Progenitor cell of endocrine pancreas (in vitro differentiated cells): ENCODE data around the gene JCHAIN. TPM values are rescaled to one million over a fixed set of nuclear protein-coding genes. Genes with fewer than 3 reads are reported as not detected.
"Not testable (repeated sequence)": the region's sequence is repeated elsewhere in the genome, so short reads cannot be mapped to it uniquely, and the experiment has no call there.

ENCODE experiments used
- DNase-seq: peaks from one replicate; pipeline ENCODE4 v3.0.0; 2021; ENCODE audit warnings: low spot score; ENCODE audit not compliant: unreplicated experiment
- H3K27ac Mint-ChIP-seq: 2 replicates; pipeline ENCODE4 v1.8.0; 2021; ENCODE audit warnings: mild to moderate bottlenecking, moderate library complexity, mixed read lengths
- H3K27me3 Mint-ChIP-seq: 2 replicates; pipeline ENCODE4 v1.8.0; 2021; ENCODE audit warnings: mixed read lengths
- H3K36me3 Mint-ChIP-seq: 2 replicates; pipeline ENCODE4 v1.8.0; 2022; ENCODE audit warnings: mixed read lengths; ENCODE audit not compliant: insufficient read depth
- H3K4me1 Mint-ChIP-seq: 2 replicates; pipeline ENCODE4 v1.8.0; 2021; ENCODE audit warnings: low read depth, mixed read lengths
- H3K4me3 Mint-ChIP-seq: 2 replicates; pipeline ENCODE4 v1.8.0; 2021; ENCODE audit warnings: low read depth, mild to moderate bottlenecking, moderate library complexity, mixed read lengths
- H3K9me3 Mint-ChIP-seq: 2 replicates; pipeline ENCODE4 v1.8.0; 2021; ENCODE audit warnings: low read depth, mixed read lengths
- CTCF ChIP-seq: fragments of 200-600 bp; sonication (generic); IDR thresholded peaks from one replicate; pipeline ENCODE4 v1.5.0; 2021; ENCODE audit warnings: antibody characterized with exemption, mild to moderate bottlenecking; ENCODE audit not compliant: unreplicated experiment
- total RNA-seq: library from RNA; stranded (reverse); gene quantifications from 2 replicates; pipeline ENCODE4 v1.2.1, GENCODE V29; 2021

Gene JCHAIN
- total RNA-seq, 1 donor from 2014 or later, result not detected

- no peak for DNase-seq
- Mint-ChIP-seq H3K27me3 (no peaks in the 10 kb centered on the region), H3K36me3 (no peaks in the 10 kb centered on the region), H3K9me3 (no peaks in the 10 kb centered on the region), H3K27ac (no peak overlapping the region), H3K4me1 (peaks cover 14% of the 10 kb centered on the region), H3K4me3 (no peak overlapping the region)
- no peak for TF ChIP-seq CTCF
These were observed 35.0 kb upstream of the JCHAIN start for GRCh38 chr4:70701271-70701670.

- H3K27ac Mint-ChIP-seq, result no peak overlapping the region
- H3K9me3 Mint-ChIP-seq, result no peaks in the 10 kb centered on the region
- TF ChIP-seq CTCF, result no peak
- H3K36me3 Mint-ChIP-seq, result no peaks in the 10 kb centered on the region
- H3K4me3 Mint-ChIP-seq, result no peak overlapping the region
- no peaks in the 10 kb centered on the region for H3K27me3 Mint-ChIP-seq
- no peak for DNase-seq
- H3K4me1 Mint-ChIP-seq, result peaks cover 8% of the 10 kb centered on the region
These were observed 34.4 kb upstream of the JCHAIN start for GRCh38 chr4:70700712-70701111.

GRCh38 chr4:70698435-70698834 lies 32.1 kb upstream of the JCHAIN start:
- not testable (repeated sequence) for DNase-seq, H3K4me1 Mint-ChIP-seq, H3K27me3 Mint-ChIP-seq, H3K4me3 Mint-ChIP-seq, H3K9me3 Mint-ChIP-seq, H3K27ac Mint-ChIP-seq, H3K36me3 Mint-ChIP-seq

- not testable (repeated sequence) for H3K4me3 Mint-ChIP-seq, H3K9me3 Mint-ChIP-seq, H3K36me3 Mint-ChIP-seq, H3K27me3 Mint-ChIP-seq, DNase-seq, H3K27ac Mint-ChIP-seq
- H3K4me1 Mint-ChIP-seq, result peaks cover 10% of the 10 kb centered on the region
These were observed 28.3 kb upstream of the JCHAIN start for GRCh38 chr4:70694633-70695032.

- Mint-ChIP-seq H3K9me3 (no peaks in the 10 kb centered on the region), H3K27ac (no peak overlapping the region), H3K36me3 (peaks cover 6% of the 10 kb centered on the region), H3K4me3 (no peak overlapping the region), H3K27me3 (no peaks in the 10 kb centered on the region), H3K4me1 (peaks cover 24% of the 10 kb centered on the region)
- no peak for TF ChIP-seq CTCF
- DNase-seq, result no peak
These were observed 25.4 kb upstream of the JCHAIN start for GRCh38 chr4:70691661-70692060.

GRCh38 chr4:70688795-70689231 lies 22.5 kb upstream of the JCHAIN start:
- no peak for DNase-seq
- peak overlapping the region; percentile 97 for H3K4me3 Mint-ChIP-seq
- H3K36me3 Mint-ChIP-seq, result peaks cover 6% of the 10 kb centered on the region
- peaks cover 24% of the 10 kb centered on the region for H3K4me1 Mint-ChIP-seq
- no peaks in the 10 kb centered on the region for H3K27me3 Mint-ChIP-seq
- H3K9me3 Mint-ChIP-seq, result no peaks in the 10 kb centered on the region
- TF ChIP-seq CTCF, result no peak
- H3K27ac Mint-ChIP-seq, result peak overlapping the region; percentile 100
